Pancreas (tissue), 10 donors: Measurements from ENCODE around the gene TOMM34. TPM values are rescaled to one million over a fixed set of nuclear protein-coding genes. Genes with fewer than 3 reads are reported as not detected.

Experiments
- ATAC-seq, 4 donors: fragments of 200-7000 bp; cut with Tn5 transposase; one replicate each; pipeline versions ENCODE4 v1.8.0 to v1.9.1; 2020; ENCODE audit warnings: mild to moderate bottlenecking in 4 of 4, moderate library complexity in 4 of 4
- DNase-seq, 6 donors: peaks; one replicate each; pipeline ENCODE4 v3.0.0-alpha.2; 2020
- FAIRE-seq: peaks from 2 replicates; lab custom pipeline; 2012; peaks lifted over from hg19 to GRCh38; lab: Jason Lieb, UNC
- H3K27ac ChIP-seq, 4 donors: fragments of 200-600 bp; sonication (generic); 1 replicate in 3 of 4; 2 replicates in 1 of 4; pipeline versions ENCODE4 v1.5.0 to v1.8.0; 2020
- H3K27me3 ChIP-seq, 4 donors: fragments of 200-600 bp; one replicate each; pipeline ENCODE4 v1.8.0; 2021
- H3K36me3 ChIP-seq, 3 donors: fragments of 200-600 bp; sonication (generic) in 1 of 3; one replicate each; pipeline versions ENCODE4 v1.5.0 to v1.8.0; 2020 to 2021
- H3K4me1 ChIP-seq, 3 donors: fragments of 200-600 bp; one replicate each; pipeline ENCODE4 v1.8.0; 2021
- H3K4me3 ChIP-seq, 4 donors: fragments of 200-600 bp; sonication (generic) in 2 of 4; one replicate each; pipeline versions ENCODE4 v1.5.0 to v1.8.0; 2020 to 2021
- H3K9me3 ChIP-seq, 4 donors: fragments of 200-600 bp; one replicate each; pipeline ENCODE4 v1.8.0; 2021
- CTCF ChIP-seq, 4 donors: fragments of 200-600 bp; sonication (generic) in 3 of 4; IDR thresholded peaks; one replicate each; pipeline versions ENCODE4 v1.5.0 to v1.8.0; 2021; ENCODE audit warnings: antibody characterized with exemption in 4 of 4
- WGBS, 2 donors: extraction: QIAGEN DNeasy Blood & Tissue Kit; methylation state at CpG; one replicate each; pipeline ENCODE4 v1.1.7; 2013; 5-methylcytosine and 5-hydroxymethylcytosine counted together
- intact Hi-C, 3 donors: fragments of 100-400 bp; cut with DNase I; formaldehyde crosslinking; loops; one replicate each; pipeline versions ENCODE4 v1.11.1 to v1.14.2; 2022
- polyA plus RNA-seq, 2 donors: library from polyadenylated mRNA; stranded (reverse); fragments of 200-250 nt; gene quantifications; one replicate each; pipeline ENCODE4 v1.2.3, GENCODE V29; 2013
- total RNA-seq, 6 donors: library from RNA; stranded (reverse); fragmentation: NEBNext Ultra II Directional in 4 of 6; extraction: Animal tissue kit (Norgen Biotek cat#: 25700) in 4 of 6; gene quantifications; one replicate each; pipeline versions ENCODE4 v1.2.1 to v1.2.4, GENCODE V29; 2021 to 2023
- donor health status: healthy with polysubstance abuse.
- donor health status: DM: no; HTN: no; CAD: no; lungs with moderate emphysema.
- donor health status: DM: no; HTN: no; CAD: no.
- donor health status: control.
- donor health status: control.
- donor health status: Bipolar disorder and iron deficiency.
- donor health status: DM: yes; HTN: yes; CAD: no.
- donor health status: DM: no; HTN: no; CAD: no.
- donor health status: DM: no; HTN: no; CAD: no.
- donor health status: DM: yes; HTN: yes; CAD: no.

The TOMM34 gene
- total and polyA plus RNA-seq, 8 donors = 4.9 to 18.6 (median 7.4) TPM

GRCh38 chr20:44941120-44941691, 19.0 kb downstream of the TOMM34 start:
- ATAC-seq (no peak), DNase-seq (no peak), FAIRE-seq (no peak)
- no peak overlapping the region for H3K4me3 ChIP-seq
- H3K4me1 ChIP-seq = no peaks in the 10 kb centered on the region
- H3K9me3 ChIP-seq = no peaks in the 10 kb centered on the region
- H3K36me3 ChIP-seq = peaks cover 0 to 49% (median 9%) of the 10 kb centered on the region in 3 donors
- H3K27me3 ChIP-seq = no peaks in the 10 kb centered on the region
- no peak for TF ChIP-seq CTCF (IDR thresholded peaks at IDR 0.05)
- H3K27ac ChIP-seq = no peak overlapping the region
- 83 to 92% methylated on average over 7 of the region's 7 CpGs for WGBS, 2 donors
- intact Hi-C loops = no loop called here

- no peak for DNase-seq
- no peak overlapping the region for H3K27ac ChIP-seq
- no peak for TF ChIP-seq CTCF (IDR thresholded peaks at IDR 0.05)
- no peaks in the 10 kb centered on the region for H3K27me3 ChIP-seq
- whole genome bisulfite sequencing, 2 donors = 81 to 82% methylated on average over 9 of the region's 9 CpGs
- H3K4me1 ChIP-seq = no peaks in the 10 kb centered on the region
- intact Hi-C loops = no loop called here
- FAIRE-seq = no peak
- no peak overlapping the region for H3K4me3 ChIP-seq
- peaks cover 0 to 31% (median 9%) of the 10 kb centered on the region in 3 donors for H3K36me3 ChIP-seq
- no peak for ATAC-seq
- H3K9me3 ChIP-seq = no peaks in the 10 kb centered on the region
Observed at GRCh38 chr20:44938637-44939036, 21.6 kb downstream of the TOMM34 start.

GRCh38 chr20:44936510-44936909, 23.7 kb downstream of the TOMM34 start:
- no peak overlapping the region for H3K4me3 ChIP-seq
- H3K9me3 ChIP-seq = no peaks in the 10 kb centered on the region
- DNase-seq = no peak
- FAIRE-seq = no peak
- H3K4me1 ChIP-seq = no peaks in the 10 kb centered on the region
- peaks cover 0 to 17% (median 0%) of the 10 kb centered on the region in 3 donors for H3K36me3 ChIP-seq
- intact Hi-C loops = no loop called here
- no peak overlapping the region for H3K27ac ChIP-seq
- TF ChIP-seq CTCF (IDR thresholded peaks at IDR 0.05) = no peak
- 80 to 86% methylated on average over 10 of the region's 10 CpGs for WGBS, 2 donors
- H3K27me3 ChIP-seq = no peaks in the 10 kb centered on the region
- no peak for ATAC-seq

GRCh38 chr20:44932916-44933315, 27.3 kb downstream of the TOMM34 start:
- H3K27ac ChIP-seq = no peak overlapping the region
- no peak overlapping the region for H3K4me3 ChIP-seq
- DNase-seq = no peak
- H3K4me1 ChIP-seq = no peaks in the 10 kb centered on the region
- H3K9me3 ChIP-seq = no peaks in the 10 kb centered on the region
- no peak for FAIRE-seq
- ATAC-seq = no peak
- no peaks in the 10 kb centered on the region for H3K27me3 ChIP-seq
- no peak for TF ChIP-seq CTCF (IDR thresholded peaks at IDR 0.05)
- H3K36me3 ChIP-seq = peaks cover 0 to 7% (median 0%) of the 10 kb centered on the region in 3 donors
- 95 to 98% methylated on average over 8 of the region's 8 CpGs for WGBS, 2 donors
- intact Hi-C loops = no loop called here

GRCh38 chr20:44931911-44932310, 28.3 kb downstream of the TOMM34 start:
- peaks cover 0 to 7% (median 0%) of the 10 kb centered on the region in 3 donors for H3K36me3 ChIP-seq
- H3K4me3 ChIP-seq = no peak overlapping the region
- no peak for FAIRE-seq
- no peak for DNase-seq
- TF ChIP-seq CTCF (IDR thresholded peaks at IDR 0.05) = no peak
- intact Hi-C loops = no loop called here
- 86 to 87% methylated on average over 3 of the region's 3 CpGs for WGBS, 2 donors
- H3K4me1 ChIP-seq = no peaks in the 10 kb centered on the region
- ATAC-seq = no peak
- H3K27me3 ChIP-seq = no peaks in the 10 kb centered on the region
- no peak overlapping the region for H3K27ac ChIP-seq
- no peaks in the 10 kb centered on the region for H3K9me3 ChIP-seq
